Stimulated activated CD8-positive, alpha-beta memory T cell treated with anti-CD3 and anti-CD28 coated beads, Interleukin-7, amount 100 ng/mL, for 4 hours (primary cell): ENCODE measurements around the gene UBE2I.
"Not testable (repeated sequence)": the region's sequence is repeated elsewhere in the genome, so short reads cannot be mapped to it uniquely, and the experiment has no call there.

Source experiments
- DNase-seq, 2 donors: peaks; one replicate each; pipeline ENCODE4 v3.0.0-alpha.2; 2020; ENCODE audit warnings: low read depth in 2 of 2

Gene UBE2I

GRCh38 chr16:1314399-1315068, 5.1 kb downstream of the UBE2I start:
- no peak for DNase-seq

DNA sequence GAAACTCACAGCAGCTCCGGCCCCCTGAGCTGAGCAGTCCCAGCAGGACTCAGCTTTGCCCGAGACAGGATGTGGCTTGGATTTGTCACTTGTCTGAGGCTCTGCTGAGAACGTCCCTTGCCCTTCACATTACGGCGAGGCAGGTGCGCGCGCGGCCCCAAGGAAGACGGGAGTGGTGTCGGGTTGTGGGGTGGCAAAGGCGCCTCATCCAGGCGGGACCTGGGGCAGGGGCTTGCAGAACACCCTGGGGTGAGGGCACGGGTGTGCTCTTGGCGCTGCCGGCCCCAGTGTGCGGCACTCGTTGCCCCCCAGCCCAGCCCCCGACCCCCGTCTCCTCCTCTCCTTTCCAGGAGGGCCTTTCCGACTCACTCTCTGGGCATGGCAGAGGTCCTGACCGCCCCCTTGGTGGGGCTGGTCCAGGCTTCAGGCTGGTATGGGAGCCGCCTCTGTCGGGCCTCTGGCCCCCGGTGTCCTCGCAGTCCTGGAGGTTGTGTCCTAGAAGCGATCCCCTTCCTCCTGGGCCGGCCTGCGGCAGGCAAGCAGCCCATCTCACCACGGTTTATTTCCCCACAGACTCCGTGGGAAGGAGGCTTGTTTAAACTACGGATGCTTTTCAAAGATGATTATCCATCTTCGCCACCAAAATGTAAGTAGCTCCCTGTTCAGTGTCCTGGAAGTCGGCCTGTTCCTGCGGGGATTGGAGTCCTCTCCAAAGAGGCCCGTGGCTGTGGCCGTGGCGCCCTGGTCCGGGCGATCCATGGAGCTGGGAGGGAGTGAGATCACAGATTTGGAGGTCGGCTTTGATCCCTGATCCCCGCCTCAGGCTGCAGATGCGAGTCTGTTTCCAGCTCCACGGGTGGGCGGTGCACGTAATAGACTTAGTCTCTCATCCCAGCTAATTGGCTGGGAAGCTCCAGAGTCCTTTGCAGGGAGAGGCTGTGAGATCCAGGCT, 5.9 kb downstream of the UBE2I start:
- no peak for DNase-seq

- DNase-seq: no peak
Measured at GRCh38 chr16:1316033-1316405, 6.6 kb downstream of the UBE2I start.

DNA sequence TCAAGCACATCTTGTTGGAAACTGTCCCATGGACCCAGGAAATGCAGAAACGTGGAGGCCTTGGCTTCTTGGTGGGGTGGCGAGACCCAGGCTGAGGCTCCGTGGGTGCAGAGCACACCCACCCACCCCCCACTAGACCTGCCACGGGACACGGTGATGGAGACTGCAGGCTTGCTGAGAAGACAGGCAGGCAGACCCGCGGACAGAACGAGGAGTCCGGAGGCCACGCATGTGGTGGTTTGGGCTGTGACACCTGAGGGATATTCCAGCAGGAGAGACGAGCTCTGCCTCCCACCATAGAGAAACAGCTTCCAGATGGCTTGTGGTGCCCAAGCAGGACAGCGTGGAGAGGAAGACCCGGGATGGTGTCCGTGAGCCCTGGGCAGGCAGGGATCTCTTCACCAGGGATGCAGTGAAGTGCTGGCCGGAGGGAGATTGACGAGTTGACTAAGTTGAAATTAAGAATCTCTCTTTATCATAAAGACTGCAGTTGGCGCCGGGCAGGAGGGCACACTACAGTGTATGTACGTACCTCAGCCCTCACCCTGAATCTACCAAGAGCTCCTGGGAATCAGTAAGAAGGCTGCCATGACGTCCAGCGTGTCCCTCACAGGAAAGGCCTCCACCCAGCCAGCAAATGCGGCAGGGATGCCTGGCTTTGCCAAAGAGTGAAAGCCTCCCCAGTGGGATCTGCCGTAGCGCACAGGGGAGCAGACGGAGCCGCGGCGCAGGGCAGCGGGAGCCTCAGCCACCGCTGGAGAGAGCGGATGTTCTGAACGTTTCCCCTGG, 8.2 kb downstream of the UBE2I start:
- no peak for DNase-seq

DNA sequence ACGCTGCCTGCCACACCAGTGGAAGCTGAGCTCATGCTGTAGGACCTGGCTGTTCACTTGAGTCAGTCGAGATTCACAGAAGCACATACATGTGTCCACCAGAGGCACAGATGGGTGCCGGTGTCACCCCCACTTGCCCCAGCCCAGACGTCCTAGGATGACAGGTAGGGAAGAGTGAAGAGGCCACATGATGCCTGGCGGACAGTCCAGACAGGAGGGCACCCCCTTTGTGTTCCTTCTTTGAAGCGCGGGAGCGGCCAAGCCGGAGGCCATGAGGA, 8.8 kb downstream of the UBE2I start:
- DNase-seq: no peak

GRCh38 chr16:1319041-1319440, 9.6 kb downstream of the UBE2I start:
- no peak for DNase-seq

DNA sequence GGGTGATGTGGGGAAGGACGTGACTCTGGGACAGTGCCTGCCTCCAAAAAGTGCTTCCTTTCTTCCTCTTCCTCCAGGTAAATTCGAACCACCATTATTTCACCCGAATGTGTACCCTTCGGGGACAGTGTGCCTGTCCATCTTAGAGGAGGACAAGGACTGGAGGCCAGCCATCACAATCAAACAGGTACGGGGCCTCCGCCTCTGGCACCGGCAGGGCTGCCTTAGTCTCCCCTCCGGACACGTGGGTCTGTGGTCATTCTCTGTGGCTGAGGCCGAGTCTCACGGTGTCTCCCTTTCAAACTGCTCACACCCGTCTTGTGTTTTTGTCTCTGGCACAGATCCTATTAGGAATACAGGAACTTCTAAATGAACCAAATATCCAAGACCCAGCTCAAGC, 10.7 kb downstream of the UBE2I start:
- DNase-seq: no peak

GRCh38 chr16:1320658-1321240, 11.3 kb downstream of the UBE2I start:
- no peak for DNase-seq

GRCh38 chr16:1322407-1322806, 13.0 kb downstream of the UBE2I start:
- DNase-seq: no peak

DNA sequence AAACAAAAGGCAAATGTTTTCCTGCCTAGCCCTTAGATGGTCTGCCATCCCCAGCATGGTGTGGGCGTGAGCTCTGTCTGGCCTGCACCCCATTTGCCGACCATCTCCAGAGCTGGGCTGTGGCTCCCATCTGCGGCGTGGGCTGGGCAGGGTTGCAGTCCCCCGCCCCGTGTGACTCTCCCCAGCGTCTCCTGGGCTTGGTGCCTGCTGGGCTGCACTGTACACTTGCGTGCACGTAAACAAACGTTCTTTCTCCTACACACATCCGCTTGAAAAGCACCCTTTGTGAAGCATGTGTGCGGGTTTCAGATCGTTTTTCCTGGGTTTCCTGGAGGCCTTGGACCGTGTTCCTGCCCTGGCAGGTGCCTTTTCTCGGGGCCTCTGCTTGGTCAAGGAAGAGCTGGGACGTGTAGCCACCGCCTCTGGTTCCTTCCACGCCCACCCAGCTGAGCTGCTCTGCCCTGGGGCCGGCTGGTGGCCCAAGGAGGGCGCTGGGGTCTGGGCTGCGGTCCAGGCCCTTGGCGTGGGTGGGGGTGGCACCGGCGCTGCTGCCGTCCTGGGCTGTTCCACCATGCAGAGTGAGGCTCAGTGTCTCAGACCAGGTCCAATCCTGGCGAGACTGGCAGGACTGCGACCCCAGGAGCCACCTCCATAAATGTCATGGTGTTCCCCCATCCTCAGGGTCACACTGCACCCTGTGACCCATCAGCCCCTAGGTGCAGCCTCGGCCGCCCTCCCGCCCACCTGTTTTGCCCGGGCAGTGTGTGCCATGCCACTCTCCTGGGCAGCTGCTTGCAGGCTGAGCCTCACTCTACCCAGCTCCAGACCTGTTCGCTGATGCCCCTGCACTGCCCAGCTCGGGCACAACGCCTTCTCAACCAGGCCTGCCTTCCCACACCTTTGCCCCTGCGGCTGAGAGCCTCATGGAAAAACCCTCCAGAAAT, 14.1 kb downstream of the UBE2I start:
- DNase-seq: no peak

GRCh38 chr16:1324286-1324826, 14.9 kb downstream of the UBE2I start:
- no peak for DNase-seq

- no peak for DNase-seq
Measured at GRCh38 chr16:1325261-1325660, 15.8 kb downstream of the UBE2I start.

DNA sequence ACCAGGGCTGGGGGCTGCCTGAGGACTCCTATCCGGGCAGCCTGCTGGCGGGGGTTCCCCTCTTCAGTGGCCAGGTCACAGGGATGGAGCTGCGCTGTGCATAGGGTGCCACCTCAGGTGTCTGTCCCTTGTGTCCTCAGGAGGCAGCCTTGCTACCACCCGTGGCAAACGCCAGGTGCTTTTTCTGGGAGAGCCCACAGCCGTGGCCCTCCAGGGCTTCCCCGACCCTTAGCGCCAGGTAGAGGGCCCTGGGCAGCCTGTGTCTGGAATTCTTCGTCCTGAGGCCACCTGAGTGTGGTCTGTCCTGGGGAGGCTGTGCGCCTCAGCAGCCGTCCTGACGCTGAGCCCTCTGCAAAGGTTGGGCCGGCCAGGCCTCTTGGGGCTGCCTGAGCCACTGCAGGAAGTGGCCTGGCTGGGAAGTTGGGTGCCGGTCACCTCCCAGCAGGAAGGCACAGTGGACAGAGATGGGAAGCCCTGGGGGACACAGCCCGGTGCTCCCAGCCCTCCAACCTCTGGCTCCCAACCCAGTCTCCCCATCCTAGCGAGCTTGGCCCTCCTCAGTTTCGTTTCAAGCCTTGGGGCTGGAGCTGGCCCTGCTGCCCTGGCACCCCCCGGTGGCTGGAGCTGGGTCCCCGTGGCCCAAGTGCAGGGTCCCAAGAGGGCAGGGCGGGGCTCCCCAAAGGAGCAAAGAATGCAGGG, 16.4 kb downstream of the UBE2I start:
- DNase-seq: no peak

DNA sequence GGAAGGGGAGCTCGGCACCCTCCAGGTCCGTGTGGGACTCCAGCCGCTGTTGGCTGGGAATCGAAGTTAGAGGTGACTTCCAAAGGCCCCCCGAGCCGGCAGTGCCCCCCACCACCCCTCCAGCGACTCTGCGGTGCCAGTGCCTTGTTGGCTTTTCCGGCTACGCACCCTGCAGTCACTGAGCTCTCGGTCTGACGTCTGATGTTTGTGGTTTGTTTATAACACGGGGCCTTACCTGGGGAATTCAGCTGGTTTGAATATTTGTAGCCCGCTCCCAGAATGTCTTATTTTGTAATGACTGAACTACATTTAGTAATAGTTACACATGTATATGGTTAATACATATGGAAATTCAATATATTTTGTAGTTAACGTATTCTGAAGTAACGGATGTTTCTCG, 17.0 kb downstream of the UBE2I start:
- no peak for DNase-seq

DNA sequence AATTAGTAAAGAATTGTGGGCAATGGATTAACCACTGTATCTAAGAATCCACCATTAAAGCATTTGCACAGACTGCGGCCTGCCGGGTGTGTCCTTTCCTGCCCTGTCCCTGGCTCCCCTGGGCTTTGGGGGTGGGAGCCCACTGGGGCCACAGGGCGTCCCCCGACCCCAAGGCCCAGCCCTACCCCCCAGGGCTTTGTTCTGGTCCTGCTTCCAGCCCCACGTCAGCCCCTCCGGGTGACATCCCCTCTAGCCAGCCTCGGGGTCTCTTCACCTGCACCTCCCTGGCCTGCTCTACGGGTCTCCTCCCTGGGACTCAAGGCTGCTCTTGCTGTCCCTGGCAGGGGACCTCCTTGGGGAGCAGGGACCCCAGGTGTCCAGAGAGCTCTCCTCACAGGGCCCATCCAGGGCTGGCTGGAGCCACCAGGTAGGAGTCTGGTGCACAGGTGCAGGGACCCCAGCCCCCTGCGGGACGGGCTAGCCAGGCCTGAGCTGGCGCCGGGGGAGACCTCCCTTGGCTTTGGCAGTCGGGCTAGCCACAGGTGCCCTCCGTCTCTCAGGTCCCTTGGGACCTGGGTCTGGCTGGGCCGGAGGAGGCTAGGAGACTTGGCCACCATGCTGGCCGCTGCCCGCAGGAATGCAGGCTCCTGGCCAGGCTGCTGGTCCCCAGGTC, 17.6 kb downstream of the UBE2I start:
- no peak for DNase-seq

GRCh38 chr16:1327619-1327947, 18.1 kb downstream of the UBE2I start:
- no peak for DNase-seq

DNA sequence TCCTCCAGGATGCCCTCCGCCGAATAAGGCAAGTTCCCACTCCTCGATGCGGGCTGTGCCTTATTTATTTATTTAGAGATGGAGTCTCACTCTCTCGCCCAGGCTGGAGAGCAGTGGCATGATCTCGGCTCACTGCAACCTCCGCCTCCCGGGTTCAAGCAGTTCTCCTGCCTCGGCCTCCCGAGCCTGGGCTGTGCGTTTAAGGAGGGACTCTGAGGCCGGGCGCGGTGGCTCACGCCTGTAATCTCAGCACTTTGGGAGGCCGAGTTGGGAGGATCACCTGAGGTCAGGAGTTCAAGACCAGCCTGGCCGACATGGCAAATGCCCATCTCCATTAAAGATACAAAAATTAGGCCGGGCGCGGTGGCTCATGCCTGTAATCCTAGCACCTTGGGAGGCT, 18.7 kb downstream of the UBE2I start:
- DNase-seq: not testable (repeated sequence)

DNA sequence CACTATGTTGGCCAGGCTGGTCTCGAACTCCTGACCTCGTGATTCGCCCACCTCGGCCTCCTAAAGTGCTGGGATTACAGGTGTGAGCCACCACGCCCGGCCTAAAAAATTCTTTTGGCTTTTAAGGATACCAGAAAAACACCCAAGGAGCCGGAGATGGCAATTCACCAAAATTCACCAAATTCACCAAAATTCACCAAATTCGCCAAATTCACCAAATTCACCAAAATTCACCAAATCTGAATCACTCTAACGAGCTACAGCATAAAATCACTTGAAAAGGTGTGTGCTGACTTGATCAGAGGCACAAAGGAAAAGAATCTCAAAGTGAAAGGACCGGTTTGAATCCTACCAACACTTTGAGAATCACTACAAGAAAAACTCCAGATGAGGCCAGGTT, 19.5 kb downstream of the UBE2I start:
- DNase-seq: not testable (repeated sequence)

DNA sequence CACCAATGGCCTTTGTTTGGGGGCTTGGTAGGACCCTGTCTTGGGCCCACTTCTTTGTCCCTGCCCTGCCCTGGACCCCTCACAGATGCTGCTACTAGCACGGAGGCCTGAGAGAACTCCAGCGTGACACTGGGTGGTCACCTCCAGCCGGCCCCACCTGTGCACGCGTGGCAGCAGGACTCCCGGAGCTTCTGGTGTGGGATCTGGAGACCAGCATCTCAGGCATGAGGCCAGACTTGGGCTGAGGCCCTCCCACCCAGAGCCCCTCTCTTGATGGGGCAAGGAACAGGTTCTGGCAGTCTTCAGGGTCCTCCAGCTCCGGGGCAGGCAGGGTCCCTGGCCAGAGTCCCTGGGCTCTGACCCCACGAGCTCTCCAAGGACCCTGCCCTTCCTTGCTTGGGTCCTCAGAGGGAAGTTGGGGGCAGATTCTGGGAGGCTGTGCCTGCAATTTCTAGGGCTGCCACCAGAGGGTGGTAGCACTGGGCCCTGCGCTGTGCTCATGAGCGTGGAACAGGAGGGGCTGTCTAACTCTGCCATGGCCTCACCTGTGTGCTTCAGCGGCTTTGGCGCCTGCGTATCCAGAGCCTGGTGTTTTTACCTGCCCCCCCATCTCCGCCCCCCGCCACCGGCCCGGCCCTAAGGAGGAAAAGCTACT, 21.0 kb downstream of the UBE2I start:
- no peak for DNase-seq
